Stimulated activated CD8-positive, alpha-beta memory T cell treated with anti-CD3 and anti-CD28 coated beads, Interleukin-15, amount 100 ng/mL, for 48 hours (primary cell): ENCODE results near the gene ZBTB16.

Source experiments
- DNase-seq, 2 donors: peaks; one replicate each; pipeline ENCODE4 v3.0.0-alpha.2; 2020; ENCODE audit warnings: low read depth in 2 of 2

The ZBTB16 gene

DNA sequence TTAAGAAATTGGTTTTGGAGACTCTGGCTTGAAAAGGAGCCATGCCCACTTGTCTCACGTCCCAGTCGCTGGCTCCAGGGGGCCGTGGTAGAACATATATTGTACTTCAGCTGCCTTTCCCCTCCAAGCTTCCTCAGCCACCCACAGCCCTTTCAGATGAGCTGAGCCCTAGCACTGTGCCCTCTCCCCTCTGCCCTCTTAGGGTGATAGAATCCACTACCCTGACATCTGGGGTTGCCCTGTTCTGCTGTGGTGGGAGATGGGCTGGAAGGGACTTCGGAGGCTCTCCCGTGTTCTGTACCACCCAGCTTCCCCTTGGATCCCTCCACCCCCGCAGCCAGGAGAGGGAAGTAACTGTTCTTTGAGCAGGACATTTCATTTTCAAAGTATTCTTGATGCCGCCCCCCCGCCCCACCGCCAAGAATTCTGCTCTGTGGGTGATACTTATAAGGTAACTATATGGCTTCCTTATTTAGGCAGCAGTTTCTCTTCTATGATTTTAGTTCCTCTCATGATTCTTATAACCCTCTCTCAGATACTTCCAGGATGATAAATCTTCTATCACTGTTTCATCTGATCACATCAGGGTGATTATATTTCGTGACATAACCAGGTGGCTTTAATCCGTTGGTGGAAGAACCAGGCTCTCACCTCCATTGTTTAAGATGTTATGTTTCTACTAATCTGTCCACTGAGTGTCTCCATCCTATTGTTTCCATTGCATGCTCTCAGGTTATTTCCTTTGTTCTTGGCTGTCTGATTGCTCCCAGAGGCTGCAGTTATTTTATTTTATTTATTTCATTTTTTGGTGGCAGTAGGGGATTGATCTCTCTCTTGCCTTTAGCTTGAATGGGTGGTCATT, 24.1 kb downstream of the ZBTB16 start:
- DNase-seq = no peak

DNA sequence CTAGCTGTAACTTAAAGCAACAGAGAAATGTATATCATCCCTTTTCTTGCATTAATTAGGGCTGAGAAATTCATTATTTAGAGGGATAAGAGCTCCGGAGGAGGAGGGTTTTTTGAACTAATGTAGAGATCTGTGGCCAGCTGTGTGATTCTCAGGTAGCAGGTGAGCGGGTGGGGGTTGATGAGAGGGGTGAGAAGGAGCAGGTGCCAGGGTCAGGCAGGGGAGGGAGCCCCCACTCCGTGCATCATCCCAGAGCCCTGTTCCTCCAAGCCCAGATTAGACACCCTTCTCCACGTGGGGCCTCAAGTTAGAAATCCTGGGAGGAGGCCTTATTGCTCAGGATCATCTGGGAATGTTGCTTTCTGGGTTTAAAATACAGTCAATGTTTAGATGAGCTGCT, 24.9 kb downstream of the ZBTB16 start:
- DNase-seq = no peak

DNA sequence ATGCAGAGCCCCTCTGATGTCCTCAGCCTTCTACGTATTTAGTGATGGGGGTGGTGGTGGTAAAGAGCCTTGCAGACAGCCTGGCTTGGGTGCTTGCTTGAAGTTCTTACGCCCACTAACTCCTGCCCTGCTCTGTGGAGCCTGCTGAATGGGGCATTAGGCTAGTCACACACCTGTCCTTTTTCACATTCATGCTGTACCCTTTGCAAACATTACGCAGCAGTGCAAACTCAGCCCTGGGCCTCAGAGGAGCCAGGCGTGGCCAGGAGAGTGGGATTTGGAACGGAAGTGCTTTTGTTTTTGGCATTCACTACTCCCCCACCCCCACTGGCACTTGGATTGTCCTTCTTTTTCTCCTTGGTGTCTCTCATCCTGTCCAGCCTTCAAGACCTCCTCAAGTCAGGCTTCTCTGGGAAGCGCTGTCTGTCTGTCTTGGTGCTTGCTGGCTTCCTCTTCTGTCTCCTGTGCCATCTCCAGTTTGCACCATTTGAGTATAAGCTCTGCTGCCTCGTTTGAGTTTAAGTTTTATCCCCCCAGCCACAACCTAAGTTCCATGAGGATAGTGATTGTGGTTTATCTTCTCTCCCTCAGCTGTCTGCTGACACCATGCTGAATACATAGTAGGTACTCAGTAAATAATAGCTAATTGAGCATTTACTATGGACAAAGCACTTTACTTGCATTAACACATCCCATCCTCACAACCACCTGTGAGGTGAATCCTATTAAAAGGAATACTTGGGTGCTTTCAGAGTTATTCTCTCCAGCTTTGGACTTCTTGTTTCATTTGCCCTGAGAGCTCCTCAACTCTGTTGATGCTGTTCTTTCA, 26.7 kb downstream of the ZBTB16 start:
- no peak for DNase-seq

DNA sequence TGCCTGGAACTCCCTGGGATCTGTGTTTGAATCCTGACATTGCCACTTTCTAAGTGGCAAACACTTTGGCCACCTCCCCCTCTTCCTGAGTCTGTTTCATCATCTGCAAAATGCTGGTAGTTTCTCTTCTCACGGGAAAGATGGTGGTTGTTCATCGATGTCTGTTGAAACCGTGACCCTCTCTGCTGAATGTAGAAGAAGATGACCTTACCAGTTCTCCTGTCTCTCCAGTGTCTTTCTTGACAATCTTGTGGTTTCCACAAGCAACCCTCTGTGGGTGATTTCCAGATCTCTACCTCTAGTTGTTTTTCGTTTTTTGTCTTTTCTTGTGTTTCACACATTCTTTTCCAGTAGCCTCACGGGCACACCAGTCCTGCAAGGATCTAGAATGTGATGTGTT, 27.5 kb downstream of the ZBTB16 start:
- DNase-seq = no peak

DNA sequence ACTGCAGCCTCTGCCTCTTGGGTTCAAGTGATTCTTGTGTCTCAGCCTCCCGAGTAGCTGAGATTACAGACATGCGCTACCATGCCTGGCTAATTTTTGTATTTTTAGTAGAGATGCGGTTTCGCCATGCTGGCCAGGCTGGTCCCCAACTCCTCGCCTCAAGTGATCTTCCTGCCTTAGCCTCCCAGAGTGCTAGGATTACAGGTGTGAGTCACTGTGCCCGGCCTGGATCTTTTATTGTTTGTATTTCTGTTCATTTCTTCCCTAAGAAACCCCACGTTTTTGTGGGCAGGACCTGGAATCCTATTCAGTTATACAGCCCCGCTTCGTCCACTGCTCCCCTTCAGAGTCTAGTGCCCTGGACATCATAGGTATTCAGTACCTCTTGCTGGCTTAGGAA, 28.7 kb downstream of the ZBTB16 start:
- DNase-seq = no peak

DNA sequence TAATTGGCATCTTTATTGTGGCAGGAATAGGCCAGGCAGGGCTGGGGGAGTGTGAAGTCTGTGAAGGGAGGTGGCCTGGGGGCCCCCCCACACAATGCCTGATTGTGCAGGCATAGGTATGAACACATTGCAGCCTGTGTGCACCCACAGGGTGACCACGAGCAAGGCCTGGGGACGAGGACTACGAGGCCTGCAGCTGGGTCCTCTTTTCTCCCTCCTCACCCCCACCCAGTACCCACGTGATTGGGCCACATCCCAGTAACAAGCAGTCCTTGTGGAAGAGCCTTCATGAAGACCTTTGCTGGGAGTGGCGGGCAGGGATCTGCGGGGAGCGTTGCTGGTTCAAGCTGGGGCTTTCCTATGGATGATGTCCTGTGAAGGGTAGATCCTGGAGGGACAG, 29.3 kb downstream of the ZBTB16 start:
- no peak for DNase-seq

DNA sequence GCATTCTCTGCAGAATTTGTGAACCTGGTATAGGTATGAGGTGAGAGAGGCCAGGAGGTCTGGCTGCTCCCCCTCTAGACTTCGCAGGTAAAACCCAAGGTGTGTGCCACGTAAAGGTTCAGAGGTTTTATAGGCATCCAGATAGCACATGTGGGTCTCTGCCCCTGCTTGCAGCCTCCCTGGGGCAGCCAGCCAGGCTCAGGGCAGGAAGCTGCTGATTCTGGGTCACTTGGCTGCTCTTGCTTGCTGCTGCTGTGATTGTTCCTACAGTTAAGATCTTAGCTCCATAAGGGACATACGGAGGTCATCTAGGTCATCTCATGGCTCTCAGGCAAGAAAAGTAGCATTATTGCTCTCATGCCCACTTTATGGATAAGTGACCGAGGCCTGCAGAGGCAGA, 30.2 kb downstream of the ZBTB16 start:
- no peak for DNase-seq

DNA sequence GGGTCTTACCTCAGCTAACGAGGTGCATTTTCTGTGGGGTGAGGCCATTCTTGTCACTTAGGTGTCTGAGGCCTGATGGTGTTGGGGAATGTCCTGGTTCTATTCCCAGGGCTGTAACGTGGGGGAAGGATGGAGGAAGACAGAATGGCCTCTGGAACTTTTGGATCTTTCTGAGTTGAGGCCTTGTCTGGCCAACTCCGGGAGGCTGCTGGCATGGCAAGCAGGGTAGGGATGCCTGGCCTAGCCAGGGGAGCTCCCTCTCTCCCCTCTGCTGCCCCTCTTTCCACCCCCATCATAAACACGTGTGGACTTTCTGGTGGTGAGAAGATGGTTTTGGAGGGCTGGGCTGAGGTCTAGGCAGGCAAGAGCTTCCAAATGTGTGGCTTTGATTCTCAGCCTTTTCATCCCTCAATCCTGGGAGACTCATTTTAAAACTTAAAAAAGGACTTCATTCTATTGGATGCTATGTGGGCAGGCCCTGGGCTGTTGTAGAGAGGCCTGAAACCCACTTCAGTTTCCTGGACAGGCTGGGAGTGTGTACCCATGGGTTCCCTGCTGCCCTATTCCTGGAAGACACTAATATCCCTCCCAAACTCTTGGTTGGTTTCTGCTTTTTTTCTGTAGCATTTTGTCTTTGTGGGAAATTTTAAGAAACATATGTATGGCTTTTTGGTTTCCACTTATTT, 30.9 kb downstream of the ZBTB16 start:
- no peak for DNase-seq

DNA sequence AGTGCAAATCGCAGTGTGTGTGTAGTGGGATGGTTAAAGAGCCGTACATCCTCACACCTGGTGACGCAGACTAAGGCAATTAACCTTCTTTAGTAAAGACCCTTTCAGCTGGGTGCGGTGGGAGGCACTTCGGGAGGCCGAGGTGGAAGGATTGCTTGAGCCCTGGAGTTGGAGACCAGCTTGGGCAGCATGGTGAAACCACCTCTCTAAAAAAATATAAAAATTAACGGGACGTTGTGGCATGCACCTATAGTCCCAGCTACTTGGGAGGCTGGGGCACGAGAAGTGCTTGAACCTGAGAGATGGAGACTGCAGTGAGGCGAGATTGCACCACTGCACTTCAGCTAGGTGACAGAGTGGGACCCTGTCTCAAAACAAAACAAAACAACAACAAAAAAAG, 31.5 kb downstream of the ZBTB16 start:
- DNase-seq = no peak

DNA sequence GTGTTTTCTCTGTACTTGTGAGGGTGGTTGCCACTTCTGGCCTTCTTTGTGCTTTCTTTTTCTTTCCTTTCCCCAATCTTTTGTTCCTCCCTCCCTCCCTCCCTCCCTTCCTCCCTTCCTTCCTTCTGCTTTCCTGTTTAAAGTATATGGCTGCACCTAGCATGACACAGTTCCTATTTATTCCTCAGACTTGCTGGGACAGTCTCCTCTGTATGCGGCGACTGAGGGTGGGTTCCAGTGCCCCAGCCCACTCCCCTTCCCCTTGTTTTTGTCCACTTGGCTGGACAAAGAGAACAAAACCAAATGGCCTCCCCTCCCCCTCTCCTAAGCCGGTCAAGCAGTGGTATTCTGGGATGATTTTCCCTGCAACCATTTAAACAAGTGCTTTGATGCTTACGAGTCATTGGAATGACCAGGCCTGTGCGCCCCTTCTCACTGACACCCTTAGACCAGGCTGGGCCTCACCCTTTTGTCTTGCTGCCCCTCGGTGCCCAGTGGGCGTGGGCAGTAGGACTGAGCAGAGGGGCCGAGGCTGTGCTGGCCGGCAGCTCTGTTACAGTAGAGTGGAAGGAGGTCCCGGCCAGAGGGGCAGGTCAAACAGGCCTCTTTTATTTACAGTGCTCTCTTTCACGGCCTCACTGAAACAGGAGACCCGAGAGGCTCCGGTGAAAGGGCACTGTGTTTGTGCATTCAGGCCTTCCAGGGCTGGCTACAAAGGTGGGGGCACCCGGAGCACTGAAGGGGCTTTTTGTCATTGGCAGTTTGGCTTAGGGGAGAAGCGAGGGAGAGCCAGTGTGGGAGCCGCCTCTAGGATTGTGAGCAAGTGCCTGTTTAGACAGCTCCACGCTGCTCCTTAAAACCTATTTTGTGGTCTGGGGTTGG, 32.2 kb downstream of the ZBTB16 start:
- no peak for DNase-seq

DNA sequence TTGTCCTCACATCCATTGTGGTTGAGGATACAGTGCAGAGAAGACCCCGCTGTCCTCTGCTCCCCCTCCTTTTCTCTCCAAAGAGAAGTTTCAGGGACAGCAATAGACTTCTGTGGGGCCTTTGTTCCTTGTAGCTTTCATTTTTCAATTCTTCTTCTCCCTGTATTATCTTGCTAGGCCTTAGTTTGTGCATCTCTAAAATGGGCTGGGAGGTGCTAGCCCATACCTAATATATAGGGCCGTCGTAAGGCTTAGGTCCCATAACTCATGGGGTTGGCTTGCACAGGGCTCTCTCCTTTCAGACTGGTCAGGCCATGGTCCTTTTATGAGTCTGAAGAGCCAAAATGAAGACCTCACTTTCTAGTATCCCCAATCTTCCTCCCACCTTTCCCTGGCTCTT, 33.0 kb downstream of the ZBTB16 start:
- no peak for DNase-seq

DNA sequence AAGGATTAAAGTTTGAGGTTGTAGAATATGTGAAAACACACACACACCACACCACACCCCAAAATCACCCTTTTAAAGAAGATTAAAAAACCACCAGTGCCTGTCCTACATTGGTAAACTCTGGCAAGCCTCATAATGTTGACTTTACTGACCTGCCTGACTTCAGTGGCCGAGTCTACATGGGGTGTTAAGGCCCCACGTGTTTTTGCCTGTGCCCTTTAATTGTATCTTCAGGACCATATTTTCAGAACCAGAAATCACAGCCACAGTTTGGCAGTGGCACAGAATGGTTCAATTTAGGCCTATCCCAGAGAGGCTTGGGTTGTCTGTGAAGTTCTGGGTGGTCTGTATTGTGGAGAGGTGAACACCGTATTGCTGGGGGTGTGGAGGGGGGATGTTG, 33.4 kb downstream of the ZBTB16 start:
- no peak for DNase-seq

DNA sequence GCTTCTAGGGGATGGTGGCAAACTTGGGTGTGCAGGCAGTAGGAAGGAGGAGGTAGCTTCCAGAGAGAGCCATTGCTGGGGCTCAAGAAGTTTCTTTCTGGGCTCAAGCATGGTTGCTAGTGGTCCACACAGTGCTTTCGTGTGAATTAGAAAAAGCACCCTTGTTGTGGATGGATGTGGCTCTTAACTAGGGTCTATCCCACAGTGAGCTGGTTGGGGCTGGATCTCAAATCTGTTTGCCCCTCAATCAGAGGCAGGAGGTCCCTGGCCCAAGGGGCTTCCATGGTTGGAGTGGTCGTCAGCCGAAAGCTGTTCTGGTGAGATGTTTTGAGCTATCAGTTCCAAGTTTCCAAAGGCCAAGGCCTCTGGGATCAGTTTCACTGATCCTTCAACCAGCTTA, 35.0 kb downstream of the ZBTB16 start:
- no peak for DNase-seq

DNA sequence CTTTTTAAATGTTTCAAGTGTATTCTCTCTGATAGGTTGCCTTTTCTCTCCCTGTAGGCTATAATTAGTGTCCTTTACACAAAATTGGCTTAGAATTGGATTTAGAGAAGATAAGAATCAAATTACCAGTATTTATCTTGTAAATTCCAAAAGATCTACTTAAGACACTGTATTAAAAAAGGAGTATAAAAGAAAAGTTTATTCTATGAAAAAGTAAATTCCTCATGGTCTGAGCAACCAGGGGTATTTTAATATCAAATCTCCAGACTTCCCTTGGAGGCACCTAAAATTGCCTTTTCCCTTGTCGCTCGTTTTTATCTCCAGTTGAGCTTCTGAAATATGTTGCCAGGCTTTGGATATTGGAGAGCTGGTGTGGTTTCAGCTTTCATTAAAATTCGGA, 36.4 kb downstream of the ZBTB16 start:
- no peak for DNase-seq

DNA sequence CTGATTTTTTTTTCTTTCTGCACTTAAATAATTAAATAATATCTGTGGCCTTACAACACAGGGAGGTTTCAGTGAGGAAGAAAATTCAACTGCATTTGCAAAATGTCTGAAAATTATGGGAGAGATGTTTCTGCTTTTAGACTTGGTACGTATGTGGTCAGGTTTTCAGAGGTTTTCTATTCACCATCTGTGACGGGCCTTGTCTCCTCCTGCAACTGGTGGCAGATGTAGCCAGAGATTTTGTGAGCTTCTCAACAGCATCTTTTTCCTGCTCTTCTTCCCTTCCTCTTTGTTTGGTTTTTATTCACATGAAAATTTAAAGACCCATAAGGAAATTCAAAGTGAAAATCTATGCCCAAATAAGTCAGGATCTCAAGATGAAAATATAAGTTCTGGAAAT, 38.3 kb downstream of the ZBTB16 start:
- no peak for DNase-seq

DNA sequence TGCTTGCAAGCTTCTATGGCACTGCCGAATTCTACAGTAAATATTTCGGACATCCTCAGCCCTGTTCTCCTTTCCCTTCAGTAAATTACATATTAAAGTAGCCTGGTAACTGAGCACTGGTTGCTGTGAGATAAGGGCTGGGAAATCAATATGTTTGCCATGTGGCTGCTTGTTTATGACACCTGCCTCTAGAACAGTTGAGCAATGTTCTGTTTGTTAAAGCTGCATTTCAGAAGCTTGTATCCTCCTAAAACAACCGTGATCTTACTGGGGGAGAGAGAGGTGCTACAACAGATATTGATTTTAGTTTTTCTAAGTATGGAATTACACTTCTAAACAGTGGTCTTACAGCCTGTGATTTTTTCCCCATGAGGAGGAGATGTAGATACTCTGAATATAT, 39.4 kb downstream of the ZBTB16 start:
- DNase-seq = no peak

DNA sequence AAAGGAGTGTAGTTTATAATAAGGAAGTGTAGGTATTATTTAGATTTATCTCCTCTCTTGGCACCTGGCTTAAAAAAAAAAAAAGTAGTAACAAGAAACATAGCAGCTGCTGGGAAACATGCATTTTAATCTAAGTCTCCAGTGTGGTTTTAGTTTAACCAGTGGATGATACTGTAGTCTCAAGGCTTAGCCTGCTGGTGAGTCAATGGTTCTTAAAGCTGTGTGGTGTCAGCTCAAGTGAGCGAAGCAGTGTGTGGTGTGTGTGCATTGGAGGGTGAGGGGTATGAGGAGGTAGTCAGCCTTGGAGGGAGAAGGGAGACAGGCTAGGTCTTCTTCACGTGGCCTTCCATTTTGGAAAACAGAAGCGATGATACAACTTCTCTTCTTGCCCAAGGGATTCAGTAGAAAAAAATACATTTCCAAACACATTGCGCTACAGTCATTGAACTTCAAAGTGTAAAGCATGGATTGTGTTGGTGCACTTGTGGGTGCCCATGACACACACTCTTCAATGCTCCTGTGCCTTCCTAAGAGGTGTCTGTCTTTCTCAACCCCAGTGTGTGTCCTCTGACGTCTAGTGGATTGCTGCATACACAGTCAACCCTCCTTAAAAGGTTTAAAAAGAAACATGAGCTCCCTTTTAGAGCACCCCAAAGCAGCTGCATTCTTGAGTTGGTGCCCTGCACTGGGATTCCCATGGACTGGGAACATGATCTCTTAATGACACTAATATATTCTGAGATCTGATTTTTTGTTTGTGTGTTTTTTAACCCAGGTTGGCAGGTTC, 40.1 kb downstream of the ZBTB16 start:
- no peak for DNase-seq

DNA sequence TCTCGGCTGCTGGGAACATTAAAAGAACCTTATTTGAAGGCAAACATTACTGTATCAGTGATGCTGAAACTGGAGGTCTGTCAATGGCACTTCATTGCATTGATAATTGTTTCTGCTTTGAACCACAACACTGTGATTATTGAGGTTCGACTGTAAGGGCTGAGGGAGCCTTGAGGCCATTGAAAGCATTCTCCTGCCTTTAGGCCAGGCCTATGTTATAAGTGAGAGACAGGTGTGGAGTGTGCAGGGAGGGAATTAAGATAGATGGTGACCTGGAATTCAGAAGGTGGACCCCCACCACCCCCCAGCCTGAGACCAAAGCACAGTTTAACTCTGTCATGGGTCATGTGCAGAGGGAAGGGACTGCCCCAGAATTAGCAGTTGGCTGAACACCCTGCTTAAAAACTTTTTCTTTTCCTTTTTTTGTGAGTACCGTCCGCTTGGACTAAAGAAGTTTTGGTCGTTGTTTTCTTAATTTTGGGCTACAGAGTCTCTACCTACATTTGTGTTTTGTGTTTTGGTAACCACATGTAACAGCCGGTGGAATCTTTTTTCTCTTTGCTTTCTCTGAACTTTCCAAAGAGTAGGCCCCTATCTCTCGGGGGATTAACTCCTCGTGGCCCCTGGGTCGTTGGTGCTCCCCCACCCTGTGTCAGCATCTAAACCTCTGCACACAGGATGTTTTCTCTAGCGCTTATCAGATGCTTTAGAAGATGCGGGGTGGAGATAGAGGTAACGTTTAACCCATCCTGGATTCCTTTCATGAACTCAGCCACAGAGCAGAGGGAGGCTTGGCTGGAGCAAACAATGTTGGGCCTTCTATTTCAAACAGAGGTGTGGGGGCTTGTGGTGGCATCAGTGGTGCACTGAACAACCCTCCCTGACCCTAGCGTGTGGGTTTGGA, 43.7 kb downstream of the ZBTB16 start:
- no peak for DNase-seq

DNA sequence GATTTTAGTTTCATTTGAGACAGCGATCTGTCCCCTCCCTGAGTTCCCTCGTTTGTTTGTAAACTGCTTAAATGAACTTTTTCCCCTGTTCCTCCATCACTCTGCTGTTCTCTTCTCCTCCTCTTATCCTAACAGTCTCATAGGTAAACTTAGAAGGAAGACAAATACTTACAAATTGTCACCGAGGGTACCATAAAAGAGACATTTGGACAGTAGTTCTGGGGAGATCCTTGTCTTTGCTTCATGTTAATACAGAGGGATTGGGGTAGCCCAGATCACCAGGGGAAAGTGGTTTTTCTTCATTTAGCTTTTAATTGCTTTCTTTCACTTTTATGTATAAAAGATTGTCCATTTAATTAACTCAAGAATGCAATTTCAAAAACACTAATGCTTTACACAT, 46.1 kb downstream of the ZBTB16 start:
- DNase-seq = no peak

DNA sequence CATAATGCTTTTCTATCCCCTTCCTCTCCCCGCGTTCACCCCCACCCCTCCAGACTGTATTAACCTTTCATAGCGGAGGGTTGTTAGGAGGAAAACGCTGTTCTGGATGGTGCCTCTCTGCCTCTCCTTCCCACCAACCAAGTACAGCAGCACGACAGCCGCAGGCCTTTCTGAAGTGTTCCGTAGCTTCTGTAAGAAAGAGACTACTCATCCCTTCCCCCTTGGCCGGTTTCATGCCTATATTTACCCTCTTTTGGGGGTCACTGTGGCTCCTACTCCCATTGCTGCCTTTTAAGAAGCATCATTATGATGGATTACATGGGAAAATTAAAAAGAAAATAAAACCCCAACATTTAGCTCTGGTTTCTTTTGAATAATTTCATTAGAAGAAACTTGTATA, 46.5 kb downstream of the ZBTB16 start:
- DNase-seq = no peak
